ENCODE data around the gene CAMK2B.
"Not testable (repeated sequence)": the region's sequence is repeated elsewhere in the genome, so short reads cannot be mapped to it uniquely, and the experiment has no call there.

CAMK2B gene

GRCh38 chr7:44182827-44183226, 142.6 kb downstream of the CAMK2B start:
- DNase-seq, result no peak

GRCh38 chr7:44180631-44181030, 144.8 kb downstream of the CAMK2B start:
- DNase-seq, result no peak

More at GRCh38 chr7:44182827-44183226, 142.6 kb downstream of the CAMK2B start:
- TF ChIP-seq POLR2A (IDR thresholded peaks at IDR 0.05; ENCODE audit: low read length) (no peak), GATA1 (IDR thresholded peaks at IDR 0.05; ENCODE audit: low read depth, low read length) (no peak)

GRCh38 chr7:44177570-44178131, 147.7 kb downstream of the CAMK2B start:
- TF ChIP-seq GATA1 (IDR thresholded peaks at IDR 0.05; ENCODE audit: low read depth, low read length) (no peak), POLR2A (IDR thresholded peaks at IDR 0.05; ENCODE audit: low read length) (no peak)
- DNase-seq, result no peak

More at GRCh38 chr7:44180631-44181030, 144.8 kb downstream of the CAMK2B start:
- TF ChIP-seq GATA1 (IDR thresholded peaks at IDR 0.05; ENCODE audit: low read depth, low read length) (no peak), POLR2A (IDR thresholded peaks at IDR 0.05; ENCODE audit: low read length) (no peak)

GRCh38 chr7:44176486-44176885, 148.9 kb downstream of the CAMK2B start:
- DNase-seq, result no peak
- TF ChIP-seq GATA1 (IDR thresholded peaks at IDR 0.05; ENCODE audit: low read depth, low read length), result no peak
- TF ChIP-seq POLR2A (IDR thresholded peaks at IDR 0.05; ENCODE audit: low read length), result no peak

GRCh38 chr7:44175730-44176129, 149.7 kb downstream of the CAMK2B start:
- DNase-seq, result no peak
- TF ChIP-seq POLR2A (IDR thresholded peaks at IDR 0.05; ENCODE audit: low read length), result no peak
- TF ChIP-seq GATA1 (IDR thresholded peaks at IDR 0.05; ENCODE audit: low read depth, low read length), result no peak

GRCh38 chr7:44174694-44174948, 150.8 kb downstream of the CAMK2B start:
- not testable (repeated sequence) for DNase-seq

GRCh38 chr7:44173911-44174693, 151.3 kb downstream of the CAMK2B start:
- TF ChIP-seq GATA1 (IDR thresholded peaks at IDR 0.05; ENCODE audit: low read depth, low read length), result no peak
- no peak for TF ChIP-seq POLR2A (IDR thresholded peaks at IDR 0.05; ENCODE audit: low read length)
- DNase-seq, result no peak

- no peak for DNase-seq
- TF ChIP-seq POLR2A (IDR thresholded peaks at IDR 0.05; ENCODE audit: low read length) (no peak), GATA1 (IDR thresholded peaks at IDR 0.05; ENCODE audit: low read depth, low read length) (no peak)
Measured at GRCh38 chr7:44172803-44173424, 152.5 kb downstream of the CAMK2B start.

GRCh38 chr7:44172352-44172751, 153.0 kb downstream of the CAMK2B start:
- no peak for TF ChIP-seq GATA1 (IDR thresholded peaks at IDR 0.05; ENCODE audit: low read depth, low read length)
- TF ChIP-seq POLR2A (IDR thresholded peaks at IDR 0.05; ENCODE audit: low read length), result no peak
- DNase-seq, result no peak

- not testable (repeated sequence) for DNase-seq
Measured at GRCh38 chr7:44171901-44172300, 153.5 kb downstream of the CAMK2B start.

- TF ChIP-seq GATA1 (IDR thresholded peaks at IDR 0.05; ENCODE audit: low read depth, low read length) (no peak), POLR2A (IDR thresholded peaks at IDR 0.05; ENCODE audit: low read length) (no peak)
- no peak for DNase-seq
Measured at GRCh38 chr7:44167920-44168319, 157.5 kb downstream of the CAMK2B start.

Measured in erythroblast (primary cell).